ENCODE measurements around the gene C19orf25. TPM values are rescaled to one million over a fixed set of nuclear protein-coding genes. Genes with fewer than 3 reads are reported as not detected.

The C19orf25 gene
- total and polyA plus RNA-seq, 2 of the 13 experiments (the other 11 are each of a cell fraction or from before 2014, with no cell fraction given) = 14.2 to 32.4 TPM

GRCh38 chr19:1478934-1479707 is at the start of gene C19orf25 (continued):
- TF ChIP-seq BRCA1 (CRISPR knock-in tag; IDR thresholded peaks at IDR 0.05) (no peak), NONO (IDR thresholded peaks at IDR 0.05) (no peak), NONO (CRISPR knock-in tag; conservative IDR thresholded peaks at IDR 0.05) (peak; percentile 42), RBAK (CRISPR knock-in tag; IDR thresholded peaks at IDR 0.05) (no peak), REPIN1 (CRISPR knock-in tag; IDR thresholded peaks at IDR 0.05; ENCODE audit: borderline replicate concordance, low read depth) (peak; percentile 68; the same call in 1 of the 2 replicates), ZKSCAN8 (CRISPR knock-in tag; IDR thresholded peaks at IDR 0.05; ENCODE audit: borderline replicate concordance) (0 out of 2 replicates have a peak, but pooled peaks have one; percentile 48), SRSF9 (IDR thresholded peaks at IDR 0.05; ENCODE audit: borderline replicate concordance, insufficient read depth, low read depth, low read length, poor library complexity, severe bottlenecking) (no peak), ZNF639 (CRISPR knock-in tag; conservative IDR thresholded peaks at IDR 0.05) (peak; percentile 70; the same call in 1 of the 2 replicates), ZNF709 (CRISPR knock-in tag; IDR thresholded peaks at IDR 0.05) (peak; percentile 75), ZHX2 (IDR thresholded peaks at IDR 0.05; ENCODE audit: low read depth) (peak; percentile 55; the same call in 1 of the 2 replicates), ZHX2 (CRISPR knock-in tag; IDR thresholded peaks at IDR 0.05; ENCODE audit: borderline replicate concordance) (no peak), NR1H2 (CRISPR knock-in tag; IDR thresholded peaks at IDR 0.05; ENCODE audit: borderline replicate concordance, low read depth) (no peak), TARDBP (CRISPR knock-in tag; IDR thresholded peaks at IDR 0.05) (peak; percentile 81), KDM6A (CRISPR knock-in tag; IDR thresholded peaks at IDR 0.05; ENCODE audit: low read depth) (no peak), ZIK1 (CRISPR knock-in tag; IDR thresholded peaks at IDR 0.05; ENCODE audit: borderline replicate concordance, low read depth) (no peak; the same call in 1 of the 2 replicates), SAFB2 (CRISPR knock-in tag; IDR thresholded peaks at IDR 0.05; ENCODE audit: borderline replicate concordance, low read depth) (0 out of 2 replicates have a peak, but pooled peaks have one; percentile 28), YEATS4 (CRISPR knock-in tag; IDR thresholded peaks at IDR 0.05; ENCODE audit: borderline replicate concordance) (no peak; the same call in 1 of the 2 replicates), PHF20 (CRISPR knock-in tag; IDR thresholded peaks at IDR 0.05) (peak; percentile 81), THYN1 (CRISPR knock-in tag; IDR thresholded peaks at IDR 0.05; ENCODE audit: borderline replicate concordance, low read depth) (no peak), ZNF530 (CRISPR knock-in tag; IDR thresholded peaks at IDR 0.05; ENCODE audit: low read depth) (no peak), CSRNP1 (CRISPR knock-in tag; IDR thresholded peaks at IDR 0.05) (peak; percentile 22; the same call in 1 of the 2 replicates)
